ENCODE data around the gene GTF2F1.

DNA sequence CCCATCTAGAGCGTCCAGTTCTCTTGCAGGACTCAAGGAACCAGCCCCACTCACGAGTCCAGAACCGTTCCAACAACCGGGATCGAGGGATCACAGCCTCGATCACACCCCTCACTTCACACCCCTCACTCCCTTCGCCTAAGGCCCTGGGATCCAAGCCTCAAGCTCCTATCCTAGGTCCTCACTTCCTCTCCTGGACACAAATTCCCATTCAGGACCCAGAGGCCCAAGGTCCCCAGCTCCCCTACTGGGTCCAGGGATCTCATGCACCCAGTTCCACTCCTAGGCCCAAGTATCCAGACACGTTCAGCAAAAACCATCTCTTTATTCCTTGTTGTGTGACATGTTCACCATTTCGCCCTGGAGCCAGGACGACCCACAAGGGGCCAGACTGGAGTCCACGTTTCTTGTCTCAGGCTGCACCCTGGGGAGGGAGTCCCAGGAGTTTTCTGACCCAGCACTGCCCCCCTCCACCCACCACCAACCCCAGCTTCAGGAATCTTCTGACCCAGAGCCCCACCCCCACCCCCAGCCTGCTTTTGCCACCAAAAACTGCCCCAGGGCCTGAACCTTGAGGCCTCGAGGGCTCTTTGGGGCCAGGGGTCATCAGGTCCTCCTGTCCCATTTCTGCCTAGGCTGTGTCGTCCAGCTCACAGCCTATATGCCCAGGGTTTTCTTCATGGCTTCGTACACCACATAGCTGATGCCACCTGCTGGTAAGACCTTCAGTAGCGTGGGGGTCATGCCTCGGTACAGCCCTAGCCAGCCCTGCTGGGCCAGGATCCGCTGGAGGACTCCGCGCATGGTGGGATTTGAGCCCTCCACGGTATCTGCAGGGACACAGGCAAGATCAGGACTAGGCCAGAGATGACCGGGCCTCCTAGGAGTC lies 33.0 kb upstream of the GTF2F1 start:
- no peak for TF ChIP-seq GATA2 (IDR thresholded peaks at IDR 0.05; ENCODE audit: low read depth, low read length)
- TF ChIP-seq GATA3 (IDR thresholded peaks at IDR 0.05; ENCODE audit: low read depth, low read length) = no peak

All from SH-SY5Y (cell line).